ENCODE results near the gene CYP2R1.

The CYP2R1 gene

GRCh38 chr11:14892036-14892556 lies at the start of gene CYP2R1:
Gene CYP2R1 (minus strand): TSS chr11:14892231. CDS start chr11:14892205, 26 bp downstream.
- in situ Hi-C loops (cut with MboI; ENCODE audit: low sequenced_read_pairs): no loop called here

DNA sequence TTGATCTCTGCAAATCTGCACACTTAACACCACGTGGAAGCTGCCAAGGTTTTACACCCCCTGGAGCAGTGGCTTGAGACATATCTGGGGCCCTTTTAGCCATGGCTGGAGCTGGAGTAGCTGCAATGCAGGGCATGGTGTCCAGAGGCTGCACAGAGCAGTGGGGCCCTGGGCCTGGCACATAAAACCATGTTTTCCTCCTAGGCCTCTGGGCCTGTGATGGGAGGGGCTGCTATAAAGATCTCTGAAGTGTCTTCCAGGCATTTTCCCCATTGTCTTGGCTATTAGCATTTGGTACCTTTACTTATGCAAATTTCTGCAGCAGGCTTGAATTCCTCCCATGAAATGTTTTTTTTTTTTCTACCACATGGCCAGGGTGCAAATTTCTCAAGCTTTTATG lies 46.9 kb upstream of the CYP2R1 start:
- in situ Hi-C loops (cut with MboI; ENCODE audit: low sequenced_read_pairs): no loop called here

DNA sequence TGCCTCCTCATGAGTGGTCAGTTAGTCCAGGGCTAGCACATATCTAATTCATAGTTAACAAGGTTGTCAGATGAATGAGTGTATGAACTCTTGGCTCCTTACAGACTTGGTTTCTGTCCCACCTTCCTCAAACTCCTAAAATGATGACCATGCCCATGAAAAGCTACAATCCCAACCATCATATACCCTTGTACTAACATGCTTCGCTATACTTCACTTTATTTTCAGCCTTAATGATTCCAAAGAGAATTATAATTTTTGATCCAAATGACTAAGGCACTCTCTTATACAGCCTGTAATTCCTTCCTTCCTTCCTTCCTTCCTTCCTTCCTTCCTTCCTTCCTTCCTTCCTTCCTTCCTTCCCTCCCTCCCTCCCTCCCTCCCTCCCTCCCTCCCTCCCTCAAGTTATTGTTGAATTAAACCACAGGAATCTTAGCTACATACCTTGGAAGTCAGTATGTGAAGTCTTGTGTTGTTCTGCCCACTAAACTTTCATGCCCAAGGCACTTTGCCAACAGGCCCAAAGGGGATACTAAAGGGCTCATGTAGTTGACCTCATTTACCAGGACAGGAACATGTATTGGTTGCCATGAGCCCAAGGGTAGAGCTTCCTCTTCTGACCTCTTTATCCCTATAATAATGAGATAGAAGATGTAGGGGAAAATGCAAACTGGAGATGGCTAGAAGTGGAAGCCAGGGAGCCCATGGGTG lies 42.8 kb upstream of the CYP2R1 start:
- in situ Hi-C loops (cut with MboI; ENCODE audit: low sequenced_read_pairs): no loop called here

DNA sequence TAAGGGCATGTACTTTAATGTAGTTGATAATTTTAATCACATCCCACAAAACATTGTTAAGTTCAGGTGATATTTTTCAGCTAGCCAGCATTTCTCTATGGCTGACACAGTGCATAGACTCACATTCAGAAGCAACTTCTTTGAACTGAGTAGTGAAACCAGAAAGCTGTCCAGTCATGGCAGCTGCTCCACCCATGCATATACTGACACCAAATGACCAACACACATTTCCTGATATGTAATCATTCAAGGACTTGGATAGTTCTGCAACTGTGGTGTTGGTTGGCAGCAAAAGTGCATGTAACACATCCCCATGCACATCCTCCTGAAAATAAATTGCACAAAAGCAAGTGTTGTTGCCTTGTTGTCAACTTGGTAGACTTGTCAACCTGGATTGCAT lies 40.4 kb upstream of the CYP2R1 start:
- in situ Hi-C loops (cut with MboI; ENCODE audit: low sequenced_read_pairs): no loop called here

DNA sequence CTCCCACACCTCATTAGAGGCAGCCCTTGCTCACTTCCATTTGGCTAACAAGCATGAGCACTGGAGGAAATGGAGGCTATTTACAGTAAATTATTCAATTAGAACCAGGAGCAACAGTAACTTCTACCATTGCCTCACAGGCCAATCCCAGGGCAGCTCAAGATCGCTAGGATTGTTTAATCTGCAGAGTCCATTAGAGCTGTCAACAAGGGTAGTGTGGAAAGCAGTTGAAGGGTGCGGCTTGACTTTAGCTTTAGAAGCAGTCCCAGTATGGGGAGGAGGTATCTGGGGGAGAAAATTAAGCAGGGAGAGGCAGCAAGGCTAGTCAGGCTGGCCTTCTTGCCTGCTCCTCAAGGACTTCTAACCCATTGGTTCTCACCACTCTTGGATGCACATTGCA lies 38.3 kb upstream of the CYP2R1 start:
- in situ Hi-C loops (cut with MboI; ENCODE audit: low sequenced_read_pairs): no loop called here

DNA sequence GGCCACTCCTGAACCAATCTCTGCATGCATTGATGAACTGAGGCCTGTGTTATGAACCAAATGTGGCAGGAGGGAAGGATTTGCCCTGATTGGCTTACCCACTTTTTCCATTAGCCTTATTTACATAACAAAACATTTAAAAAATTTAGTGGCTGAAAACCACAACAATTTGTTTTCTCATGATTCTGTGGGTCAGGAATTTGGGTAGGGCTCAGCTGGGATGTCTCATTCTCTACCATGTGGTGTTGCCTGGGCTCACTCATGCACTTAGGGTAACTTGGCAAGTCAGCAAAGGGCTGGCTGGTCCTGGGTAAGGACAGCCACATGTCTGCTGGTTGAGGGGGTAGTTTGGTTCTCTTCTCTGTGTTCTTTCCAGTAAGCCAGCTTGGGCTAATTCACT lies 35.1 kb upstream of the CYP2R1 start:
- in situ Hi-C loops (cut with MboI; ENCODE audit: low sequenced_read_pairs): no loop called here

DNA sequence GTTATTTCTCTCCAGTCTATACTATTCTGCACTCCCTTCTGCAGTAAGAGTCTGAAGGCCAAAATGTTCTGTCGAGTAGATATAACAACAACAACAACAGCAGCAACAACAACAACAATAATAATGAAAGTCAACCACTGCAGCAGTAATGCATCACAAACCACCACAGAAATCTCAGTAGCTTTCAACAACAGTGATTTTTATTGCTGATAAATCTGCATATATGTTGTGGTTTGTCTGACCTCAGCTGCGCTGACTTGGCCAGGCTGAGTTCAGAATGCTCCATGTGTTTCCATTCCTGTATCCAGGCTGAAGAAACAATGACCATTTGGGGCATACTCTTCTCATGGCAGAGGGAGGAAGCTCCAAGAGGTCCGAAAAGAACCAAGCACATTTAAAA lies 32.3 kb upstream of the CYP2R1 start:
- in situ Hi-C loops (cut with MboI; ENCODE audit: low sequenced_read_pairs): no loop called here

DNA sequence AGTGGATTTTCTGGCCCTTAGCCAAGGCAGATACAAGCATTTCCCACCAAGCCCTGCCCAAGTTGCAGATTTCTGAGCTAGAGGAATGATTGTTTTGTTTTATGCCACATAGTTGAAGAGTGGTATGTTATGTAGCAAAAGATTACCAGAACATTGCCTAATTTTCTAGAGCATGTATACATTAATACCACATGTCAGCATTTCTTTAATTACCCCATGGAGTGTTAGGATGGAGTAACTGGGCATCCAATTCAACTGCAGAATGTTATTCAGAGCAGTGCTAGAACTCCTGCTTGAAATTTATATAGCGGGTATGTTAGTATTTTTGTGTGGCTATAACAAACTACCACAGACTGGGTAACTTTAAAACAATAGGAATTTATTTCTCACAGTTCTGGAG lies 24.4 kb upstream of the CYP2R1 start:
- in situ Hi-C loops (cut with MboI; ENCODE audit: low sequenced_read_pairs): no loop called here

- in situ Hi-C loops (cut with MboI; ENCODE audit: low sequenced_read_pairs): no loop called here
Measured at GRCh38 chr11:14914536-14914935, 22.5 kb upstream of the CYP2R1 start.

DNA sequence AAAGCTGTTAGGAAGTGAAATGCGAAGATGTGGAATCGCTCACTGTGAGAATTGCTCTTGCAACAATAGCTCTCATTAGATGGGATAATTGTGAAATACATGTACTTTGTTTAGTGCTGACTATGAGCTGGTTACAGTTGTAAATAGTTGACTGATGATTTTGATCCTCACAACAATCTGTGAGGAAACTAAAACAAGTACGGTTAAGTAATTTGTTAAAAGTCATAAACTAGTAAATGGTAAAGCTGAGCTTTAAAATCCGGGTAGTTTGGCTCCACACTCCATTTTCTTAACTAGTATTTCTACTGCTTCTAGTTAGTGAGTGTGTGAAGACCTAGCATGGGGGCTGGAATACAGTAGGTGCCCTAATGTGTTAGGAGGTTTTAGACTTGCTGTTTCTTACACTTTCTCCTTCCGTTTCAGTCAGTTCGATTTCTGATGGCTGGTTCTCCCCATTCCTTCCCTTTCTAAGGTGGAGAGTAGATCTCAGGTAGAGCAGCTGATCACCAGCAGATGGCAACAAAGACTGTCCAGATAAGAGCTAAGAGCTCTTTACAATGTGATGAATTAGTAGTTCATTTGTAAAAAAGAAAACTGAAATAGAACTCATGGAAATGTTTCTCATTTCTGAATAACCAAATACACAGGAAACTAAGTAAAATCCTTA lies 16.3 kb upstream of the CYP2R1 start:
- in situ Hi-C loops (cut with MboI; ENCODE audit: low sequenced_read_pairs): no loop called here

- in situ Hi-C loops (cut with MboI; ENCODE audit: low sequenced_read_pairs): no loop called here
Measured at GRCh38 chr11:14907411-14908213, 15.6 kb upstream of the CYP2R1 start.

GRCh38 chr11:14906993-14907392 lies 15.0 kb upstream of the CYP2R1 start:
- in situ Hi-C loops (cut with MboI; ENCODE audit: low sequenced_read_pairs): no loop called here

GRCh38 chr11:14906578-14906977 lies 14.5 kb upstream of the CYP2R1 start:
- in situ Hi-C loops (cut with MboI; ENCODE audit: low sequenced_read_pairs): no loop called here

DNA sequence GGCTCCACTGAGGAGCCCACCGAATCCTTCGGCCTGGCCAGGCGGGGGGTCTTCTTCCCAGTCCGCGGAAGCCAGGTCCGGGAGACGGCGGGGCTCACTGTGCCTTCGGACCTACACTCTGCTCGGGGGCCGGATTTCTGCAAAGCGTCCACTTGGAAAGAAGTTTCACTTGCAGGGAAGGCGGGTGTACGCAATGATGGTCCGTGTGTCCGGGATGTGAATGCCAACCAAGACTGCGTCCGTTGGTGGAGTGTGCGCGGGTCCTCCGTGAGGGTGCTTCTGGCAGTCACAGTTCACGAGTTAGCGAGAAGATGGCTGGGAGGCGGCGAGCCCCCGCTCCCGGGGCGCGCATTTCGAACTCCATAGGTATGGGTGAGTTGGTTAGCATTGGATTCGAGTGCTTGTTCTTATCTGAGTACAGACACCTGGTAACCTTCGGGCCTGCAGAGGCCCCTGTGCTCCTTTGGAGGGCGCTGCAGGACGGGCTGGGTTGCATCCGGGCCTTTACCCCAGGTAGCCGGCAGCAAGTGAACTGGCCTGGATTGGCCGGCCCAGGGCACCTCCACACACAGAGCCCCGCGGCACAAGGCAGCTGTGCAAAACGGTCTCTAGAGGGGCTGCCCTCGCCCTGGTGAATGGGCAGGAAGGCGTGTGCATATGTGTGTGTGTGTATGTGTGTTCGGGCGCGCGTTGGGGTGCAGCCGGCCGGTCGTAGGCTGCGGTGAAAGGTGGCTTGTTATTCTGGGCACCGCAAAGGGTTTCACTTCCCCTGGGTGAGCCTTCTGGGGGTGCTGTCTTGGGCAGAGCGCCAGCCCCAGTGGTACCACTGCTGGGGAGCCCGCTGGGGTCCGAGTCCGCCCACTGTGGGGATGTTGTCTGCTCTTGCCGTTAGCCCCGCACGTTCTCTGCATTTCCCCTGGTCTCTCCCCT lies 13.3 kb upstream of the CYP2R1 start:
- in situ Hi-C loops (cut with MboI; ENCODE audit: low sequenced_read_pairs): no loop called here

DNA sequence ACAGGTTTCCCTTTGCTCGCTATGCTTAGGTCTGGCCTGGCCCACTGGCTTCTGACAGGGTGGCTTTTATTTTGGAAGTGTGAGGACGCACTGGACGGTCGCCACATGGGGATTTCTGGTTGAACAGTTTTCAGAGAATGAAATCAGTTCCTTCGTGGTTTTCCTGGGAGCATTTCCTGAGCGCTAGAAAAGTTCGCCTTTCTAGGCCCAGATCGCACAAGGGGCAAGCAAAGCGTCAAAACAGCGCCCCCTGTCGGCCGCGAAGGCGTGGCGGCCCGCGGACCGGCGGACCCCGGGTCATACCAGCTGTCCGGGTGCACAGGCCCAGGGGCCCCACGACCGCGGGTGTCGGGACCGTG lies 12.7 kb upstream of the CYP2R1 start:
- in situ Hi-C loops (cut with MboI; ENCODE audit: low sequenced_read_pairs): no loop called here

GRCh38 chr11:14902650-14903350 lies 10.8 kb upstream of the CYP2R1 start:
- in situ Hi-C loops (cut with MboI; ENCODE audit: low sequenced_read_pairs): no loop called here

GRCh38 chr11:14898906-14899305 lies 6.9 kb upstream of the CYP2R1 start:
- in situ Hi-C loops (cut with MboI; ENCODE audit: low sequenced_read_pairs): no loop called here

GRCh38 chr11:14898355-14898754 lies 6.3 kb upstream of the CYP2R1 start:
- in situ Hi-C loops (cut with MboI; ENCODE audit: low sequenced_read_pairs): no loop called here

DNA sequence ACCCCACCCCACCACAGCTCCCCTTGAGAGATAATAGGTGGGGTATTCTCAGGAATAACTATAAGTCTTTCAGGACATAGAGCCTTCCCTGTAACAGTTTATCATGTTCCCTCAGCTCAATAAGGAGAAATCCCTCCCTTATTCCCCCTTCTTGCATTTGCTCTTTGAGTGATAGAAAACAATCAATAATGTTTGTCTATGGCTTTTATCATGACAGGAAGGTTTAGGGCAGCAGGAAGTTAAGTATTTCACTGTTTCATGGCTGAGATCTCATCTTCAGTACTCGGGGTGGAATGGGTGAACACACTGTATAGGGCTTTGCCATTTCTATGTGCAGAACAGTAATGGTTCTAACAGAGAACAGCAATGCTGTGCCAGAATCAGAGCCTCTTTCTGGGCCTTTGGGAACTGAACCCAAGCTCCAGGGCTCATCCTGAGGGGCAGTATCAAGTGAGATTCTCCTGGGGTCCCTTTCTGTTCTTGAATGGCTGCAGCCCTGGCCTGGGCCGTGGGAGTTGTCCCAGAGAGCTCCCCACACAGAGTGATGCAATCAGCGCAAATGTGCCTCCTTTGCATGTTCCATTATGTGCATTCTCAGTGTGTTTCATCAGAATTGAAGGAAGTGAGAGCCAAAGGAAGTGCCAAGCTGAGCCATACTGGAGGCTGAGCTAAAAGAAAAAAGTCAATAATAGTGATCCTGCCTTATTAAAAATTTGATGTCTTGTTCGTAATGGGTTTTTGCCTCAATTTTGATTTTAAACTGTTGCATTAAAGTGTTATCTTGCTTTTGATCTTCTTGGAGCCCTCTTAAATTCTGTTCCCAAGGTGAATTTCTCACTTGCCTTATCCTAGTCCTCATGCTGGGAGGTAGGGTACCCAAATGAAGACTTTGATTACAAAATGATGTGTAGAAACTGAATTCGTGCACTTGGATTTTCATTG lies 2.9 kb upstream of the CYP2R1 start:
- in situ Hi-C loops (cut with MboI; ENCODE audit: low sequenced_read_pairs): no loop called here
